ENCODE measurements around the gene ATP8B4.

The ATP8B4 gene

GRCh38 chr15:50117431-50118027 lies 1.5 kb downstream of the ATP8B4 start:
- Histone ChIP-seq H3K9ac (ENCODE audit: low read depth, low read length) (no peak overlapping the region), H3K9me3 (ENCODE audit: control insufficient read depth, insufficient read depth, low read length) (no peaks in the 10 kb centered on the region), H3K4me1 (ENCODE audit: control insufficient read depth, insufficient read depth, low read length) (no peaks in the 10 kb centered on the region), H3K36me3 (ENCODE audit: control insufficient read depth, insufficient read depth, low read length) (no peaks in the 10 kb centered on the region), H3K27me3 (ENCODE audit: control insufficient read depth, insufficient read depth, low read length) (no peaks in the 10 kb centered on the region), H3K4me3 (ENCODE audit: low read depth, low read length) (no peak overlapping the region)

- no peak overlapping the region for H3K4me3 ChIP-seq (ENCODE audit: low read depth, low read length)
- H3K27me3 ChIP-seq (ENCODE audit: control insufficient read depth, insufficient read depth, low read length): no peaks in the 10 kb centered on the region
- no peak overlapping the region for H3K9ac ChIP-seq (ENCODE audit: low read depth, low read length)
- no peaks in the 10 kb centered on the region for H3K9me3 ChIP-seq (ENCODE audit: control insufficient read depth, insufficient read depth, low read length)
- no peaks in the 10 kb centered on the region for H3K4me1 ChIP-seq (ENCODE audit: control insufficient read depth, insufficient read depth, low read length)
- H3K36me3 ChIP-seq (ENCODE audit: control insufficient read depth, insufficient read depth, low read length): no peaks in the 10 kb centered on the region
Measured at GRCh38 chr15:50116477-50116876, 2.6 kb downstream of the ATP8B4 start.

GRCh38 chr15:50113992-50114780 lies 4.8 kb downstream of the ATP8B4 start:
- no peaks in the 10 kb centered on the region for H3K27me3 ChIP-seq (ENCODE audit: control insufficient read depth, insufficient read depth, low read length)
- H3K36me3 ChIP-seq (ENCODE audit: control insufficient read depth, insufficient read depth, low read length): no peaks in the 10 kb centered on the region
- no peaks in the 10 kb centered on the region for H3K4me1 ChIP-seq (ENCODE audit: control insufficient read depth, insufficient read depth, low read length)
- no peaks in the 10 kb centered on the region for H3K9me3 ChIP-seq (ENCODE audit: control insufficient read depth, insufficient read depth, low read length)
- no peak overlapping the region for H3K9ac ChIP-seq (ENCODE audit: low read depth, low read length)
- no peak overlapping the region for H3K4me3 ChIP-seq (ENCODE audit: low read depth, low read length)

GRCh38 chr15:50113187-50113505 lies 5.9 kb downstream of the ATP8B4 start:
- no peaks in the 10 kb centered on the region for H3K36me3 ChIP-seq (ENCODE audit: control insufficient read depth, insufficient read depth, low read length)
- H3K9ac ChIP-seq (ENCODE audit: low read depth, low read length): no peak overlapping the region
- no peaks in the 10 kb centered on the region for H3K27me3 ChIP-seq (ENCODE audit: control insufficient read depth, insufficient read depth, low read length)
- H3K4me3 ChIP-seq (ENCODE audit: low read depth, low read length): no peak overlapping the region
- no peaks in the 10 kb centered on the region for H3K4me1 ChIP-seq (ENCODE audit: control insufficient read depth, insufficient read depth, low read length)
- H3K9me3 ChIP-seq (ENCODE audit: control insufficient read depth, insufficient read depth, low read length): no peaks in the 10 kb centered on the region

- no peaks in the 10 kb centered on the region for H3K9me3 ChIP-seq (ENCODE audit: control insufficient read depth, insufficient read depth, low read length)
- H3K4me3 ChIP-seq (ENCODE audit: low read depth, low read length): no peak overlapping the region
- H3K36me3 ChIP-seq (ENCODE audit: control insufficient read depth, insufficient read depth, low read length): no peaks in the 10 kb centered on the region
- H3K27me3 ChIP-seq (ENCODE audit: control insufficient read depth, insufficient read depth, low read length): no peaks in the 10 kb centered on the region
- no peak overlapping the region for H3K9ac ChIP-seq (ENCODE audit: low read depth, low read length)
- H3K4me1 ChIP-seq (ENCODE audit: control insufficient read depth, insufficient read depth, low read length): no peaks in the 10 kb centered on the region
Measured at GRCh38 chr15:50112488-50113186, 6.4 kb downstream of the ATP8B4 start.

GRCh38 chr15:50110285-50110684 lies 8.7 kb downstream of the ATP8B4 start:
- no peak overlapping the region for H3K4me3 ChIP-seq (ENCODE audit: low read depth, low read length)
- no peaks in the 10 kb centered on the region for H3K27me3 ChIP-seq (ENCODE audit: control insufficient read depth, insufficient read depth, low read length)

GRCh38 chr15:50109076-50109987 lies 9.7 kb downstream of the ATP8B4 start:
- no peak overlapping the region for H3K4me3 ChIP-seq (ENCODE audit: low read depth, low read length)
- no peaks in the 10 kb centered on the region for H3K4me1 ChIP-seq (ENCODE audit: control insufficient read depth, insufficient read depth, low read length)

More at GRCh38 chr15:50110285-50110684, 8.7 kb downstream of the ATP8B4 start:
- Histone ChIP-seq H3K9me3 (ENCODE audit: control insufficient read depth, insufficient read depth, low read length) (no peaks in the 10 kb centered on the region), H3K9ac (ENCODE audit: low read depth, low read length) (no peak overlapping the region), H3K36me3 (ENCODE audit: control insufficient read depth, insufficient read depth, low read length) (no peaks in the 10 kb centered on the region), H3K4me1 (ENCODE audit: control insufficient read depth, insufficient read depth, low read length) (no peaks in the 10 kb centered on the region)

GRCh38 chr15:50108461-50108860 lies 10.6 kb downstream of the ATP8B4 start:
- Histone ChIP-seq H3K36me3 (ENCODE audit: control insufficient read depth, insufficient read depth, low read length) (no peaks in the 10 kb centered on the region), H3K4me3 (ENCODE audit: low read depth, low read length) (no peak overlapping the region), H3K4me1 (ENCODE audit: control insufficient read depth, insufficient read depth, low read length) (no peaks in the 10 kb centered on the region), H3K9ac (ENCODE audit: low read depth, low read length) (no peak overlapping the region), H3K27me3 (ENCODE audit: control insufficient read depth, insufficient read depth, low read length) (no peaks in the 10 kb centered on the region), H3K9me3 (ENCODE audit: control insufficient read depth, insufficient read depth, low read length) (no peaks in the 10 kb centered on the region)

More at GRCh38 chr15:50109076-50109987, 9.7 kb downstream of the ATP8B4 start:
- H3K9me3 ChIP-seq (ENCODE audit: control insufficient read depth, insufficient read depth, low read length): no peaks in the 10 kb centered on the region
- H3K36me3 ChIP-seq (ENCODE audit: control insufficient read depth, insufficient read depth, low read length): no peaks in the 10 kb centered on the region
- H3K9ac ChIP-seq (ENCODE audit: low read depth, low read length): no peak overlapping the region
- no peaks in the 10 kb centered on the region for H3K27me3 ChIP-seq (ENCODE audit: control insufficient read depth, insufficient read depth, low read length)

GRCh38 chr15:50107591-50108408 lies 11.2 kb downstream of the ATP8B4 start:
- Histone ChIP-seq H3K9ac (ENCODE audit: low read depth, low read length) (no peak overlapping the region), H3K4me3 (ENCODE audit: low read depth, low read length) (no peak overlapping the region), H3K9me3 (ENCODE audit: control insufficient read depth, insufficient read depth, low read length) (no peaks in the 10 kb centered on the region), H3K4me1 (ENCODE audit: control insufficient read depth, insufficient read depth, low read length) (no peaks in the 10 kb centered on the region), H3K36me3 (ENCODE audit: control insufficient read depth, insufficient read depth, low read length) (no peaks in the 10 kb centered on the region), H3K27me3 (ENCODE audit: control insufficient read depth, insufficient read depth, low read length) (no peaks in the 10 kb centered on the region)

- Histone ChIP-seq H3K9me3 (ENCODE audit: control insufficient read depth, insufficient read depth, low read length) (no peaks in the 10 kb centered on the region), H3K36me3 (ENCODE audit: control insufficient read depth, insufficient read depth, low read length) (no peaks in the 10 kb centered on the region), H3K27me3 (ENCODE audit: control insufficient read depth, insufficient read depth, low read length) (no peaks in the 10 kb centered on the region), H3K9ac (ENCODE audit: low read depth, low read length) (no peak overlapping the region), H3K4me3 (ENCODE audit: low read depth, low read length) (no peak overlapping the region), H3K4me1 (ENCODE audit: control insufficient read depth, insufficient read depth, low read length) (no peaks in the 10 kb centered on the region)
Measured at GRCh38 chr15:50107157-50107556, 11.9 kb downstream of the ATP8B4 start.

GRCh38 chr15:50106457-50106856 lies 12.6 kb downstream of the ATP8B4 start:
- no peaks in the 10 kb centered on the region for H3K27me3 ChIP-seq (ENCODE audit: control insufficient read depth, insufficient read depth, low read length)
- no peaks in the 10 kb centered on the region for H3K4me1 ChIP-seq (ENCODE audit: control insufficient read depth, insufficient read depth, low read length)
- no peaks in the 10 kb centered on the region for H3K9me3 ChIP-seq (ENCODE audit: control insufficient read depth, insufficient read depth, low read length)
- H3K9ac ChIP-seq (ENCODE audit: low read depth, low read length): no peak overlapping the region
- no peak overlapping the region for H3K4me3 ChIP-seq (ENCODE audit: low read depth, low read length)
- H3K36me3 ChIP-seq (ENCODE audit: control insufficient read depth, insufficient read depth, low read length): no peaks in the 10 kb centered on the region
